ENCODE measurements around the gene TMED4.

- no peak for TF ChIP-seq CTCF (IDR thresholded peaks at IDR 0.05)
- TF ChIP-seq POLR2A (IDR thresholded peaks at IDR 0.05), result no peak
Observed at GRCh38 chr7:44566680-44567079, 15.4 kb downstream of the TMED4 start.

Measured in lower leg skin (tissue), 3 donors.